ENCODE results near the gene XKR3.

DNA sequence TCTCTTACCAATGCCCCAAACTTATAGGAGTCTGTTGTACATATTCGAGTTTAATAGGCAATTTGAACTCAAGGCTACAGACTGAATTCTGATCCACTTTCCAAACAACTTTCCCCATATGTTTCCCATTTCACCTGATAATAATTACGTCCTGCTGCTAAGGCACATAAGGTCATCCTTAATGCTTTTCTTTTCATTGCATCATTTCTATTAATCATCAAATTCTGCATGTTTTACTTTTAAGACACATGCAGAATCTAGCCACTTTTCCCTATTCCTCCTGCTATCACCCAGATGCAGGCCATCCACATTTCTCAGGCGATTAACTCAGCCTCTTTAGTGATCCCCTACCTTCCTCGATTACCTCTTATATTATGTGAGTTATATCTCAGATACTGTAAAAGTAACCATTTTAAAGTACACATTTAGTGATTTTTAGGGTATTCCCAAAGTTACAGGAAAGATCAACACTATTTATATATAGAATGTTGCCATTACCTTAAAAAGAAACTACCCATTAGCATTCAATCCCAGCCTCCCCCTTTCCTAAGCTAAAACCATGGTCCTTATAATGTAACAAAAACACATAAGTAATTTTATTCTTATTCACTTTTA lies 14.9 kb downstream of the XKR3 start:
- no peak for TF ChIP-seq POLR2A (IDR thresholded peaks at IDR 0.05; ENCODE audit: low read length)
- TF ChIP-seq GATA1 (IDR thresholded peaks at IDR 0.05; ENCODE audit: low read depth, low read length), result no peak

All from erythroblast (primary cell).